Measurements from ENCODE around the gene CATSPERD. TPM values are rescaled to one million over a fixed set of nuclear protein-coding genes. Genes with fewer than 3 reads are reported as not detected.
A peak's percentile ranks its signal among the peaks of the same experiment; 100 is the strongest.

The CATSPERD gene
- total RNA-seq, 3 donors from 2014 or later, result not detected

DNA sequence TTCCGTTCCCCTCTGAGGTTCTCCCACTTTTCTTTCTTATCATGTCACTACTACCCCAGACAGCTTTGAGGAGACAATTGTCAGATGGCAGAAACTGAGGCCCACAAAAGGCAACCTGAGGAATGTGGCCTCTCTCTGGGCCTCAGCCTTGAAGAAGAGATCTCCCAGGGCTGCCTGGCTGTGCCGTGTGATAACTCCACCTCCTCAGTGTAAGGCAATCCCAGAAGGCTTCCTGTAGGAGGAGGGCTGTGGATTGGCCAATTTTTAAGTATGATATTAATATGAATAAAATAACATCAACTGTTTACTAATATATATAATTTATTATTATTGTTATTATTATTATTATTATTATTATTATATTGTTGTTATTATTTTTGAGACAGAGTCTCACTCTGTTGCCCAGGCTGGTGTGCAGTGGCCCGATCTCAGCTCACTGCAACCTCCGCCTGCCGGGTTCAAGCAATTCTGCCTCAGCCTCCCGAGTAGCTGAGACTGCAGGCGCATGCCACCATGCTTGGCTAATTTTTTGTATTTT lies 75.0 kb downstream of the CATSPERD start:
- DNase-seq (no peak), ATAC-seq (no peak)
- intact Hi-C loops (cut with DNase I, micrococcal nuclease), result no loop called here
- Histone ChIP-seq H3K9me3 (no peaks in the 10 kb centered on the region), H3K36me3 (ENCODE audit: low read depth) (no peaks in the 10 kb centered on the region), H3K4me3 (no peak overlapping the region), H3K4me1 (ENCODE audit: low read depth) (peaks cover under 1% of the 10 kb centered on the region)
- TF ChIP-seq, protein P1, sequence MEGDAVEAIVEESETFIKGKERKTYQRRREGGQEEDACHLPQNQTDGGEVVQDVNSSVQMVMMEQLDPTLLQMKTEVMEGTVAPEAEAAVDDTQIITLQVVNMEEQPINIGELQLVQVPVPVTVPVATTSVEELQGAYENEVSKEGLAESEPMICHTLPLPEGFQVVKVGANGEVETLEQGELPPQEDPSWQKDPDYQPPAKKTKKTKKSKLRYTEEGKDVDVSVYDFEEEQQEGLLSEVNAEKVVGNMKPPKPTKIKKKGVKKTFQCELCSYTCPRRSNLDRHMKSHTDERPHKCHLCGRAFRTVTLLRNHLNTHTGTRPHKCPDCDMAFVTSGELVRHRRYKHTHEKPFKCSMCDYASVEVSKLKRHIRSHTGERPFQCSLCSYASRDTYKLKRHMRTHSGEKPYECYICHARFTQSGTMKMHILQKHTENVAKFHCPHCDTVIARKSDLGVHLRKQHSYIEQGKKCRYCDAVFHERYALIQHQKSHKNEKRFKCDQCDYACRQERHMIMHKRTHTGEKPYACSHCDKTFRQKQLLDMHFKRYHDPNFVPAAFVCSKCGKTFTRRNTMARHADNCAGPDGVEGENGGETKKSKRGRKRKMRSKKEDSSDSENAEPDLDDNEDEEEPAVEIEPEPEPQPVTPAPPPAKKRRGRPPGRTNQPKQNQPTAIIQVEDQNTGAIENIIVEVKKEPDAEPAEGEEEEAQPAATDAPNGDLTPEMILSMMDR (IDR thresholded peaks at IDR 0.05), result no peak

DNA sequence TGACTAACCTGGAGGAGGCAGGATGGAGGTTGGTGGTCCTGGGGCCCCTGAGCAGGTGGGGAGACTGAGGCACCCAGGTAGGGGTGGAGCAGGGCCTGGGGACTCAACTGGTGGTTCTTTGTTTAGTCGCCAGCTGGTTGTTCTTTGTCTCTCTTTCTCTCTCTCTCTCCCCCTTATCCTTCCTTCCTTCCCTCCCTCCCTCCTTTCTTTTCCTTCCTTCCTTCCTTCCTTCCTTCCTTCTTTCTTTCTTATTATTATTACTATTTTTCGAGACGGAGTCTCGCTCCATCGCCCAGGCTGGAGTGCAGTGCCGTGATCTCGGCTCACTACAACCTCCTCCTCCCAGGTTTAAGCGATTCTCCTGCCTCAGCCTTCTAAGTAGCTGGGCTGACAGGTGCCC lies 77.8 kb downstream of the CATSPERD start:
- peaks cover under 1% of the 10 kb centered on the region for H3K4me1 ChIP-seq (ENCODE audit: low read depth)
- ATAC-seq, result no peak
- TF ChIP-seq, protein P1 (IDR thresholded peaks at IDR 0.05), result no peak
- no peaks in the 10 kb centered on the region for H3K36me3 ChIP-seq (ENCODE audit: low read depth)
- no peak for DNase-seq
- no peaks in the 10 kb centered on the region for H3K9me3 ChIP-seq
- H3K4me3 ChIP-seq, result no peak overlapping the region
- intact Hi-C loops (cut with DNase I, micrococcal nuclease), result no loop called here

DNA sequence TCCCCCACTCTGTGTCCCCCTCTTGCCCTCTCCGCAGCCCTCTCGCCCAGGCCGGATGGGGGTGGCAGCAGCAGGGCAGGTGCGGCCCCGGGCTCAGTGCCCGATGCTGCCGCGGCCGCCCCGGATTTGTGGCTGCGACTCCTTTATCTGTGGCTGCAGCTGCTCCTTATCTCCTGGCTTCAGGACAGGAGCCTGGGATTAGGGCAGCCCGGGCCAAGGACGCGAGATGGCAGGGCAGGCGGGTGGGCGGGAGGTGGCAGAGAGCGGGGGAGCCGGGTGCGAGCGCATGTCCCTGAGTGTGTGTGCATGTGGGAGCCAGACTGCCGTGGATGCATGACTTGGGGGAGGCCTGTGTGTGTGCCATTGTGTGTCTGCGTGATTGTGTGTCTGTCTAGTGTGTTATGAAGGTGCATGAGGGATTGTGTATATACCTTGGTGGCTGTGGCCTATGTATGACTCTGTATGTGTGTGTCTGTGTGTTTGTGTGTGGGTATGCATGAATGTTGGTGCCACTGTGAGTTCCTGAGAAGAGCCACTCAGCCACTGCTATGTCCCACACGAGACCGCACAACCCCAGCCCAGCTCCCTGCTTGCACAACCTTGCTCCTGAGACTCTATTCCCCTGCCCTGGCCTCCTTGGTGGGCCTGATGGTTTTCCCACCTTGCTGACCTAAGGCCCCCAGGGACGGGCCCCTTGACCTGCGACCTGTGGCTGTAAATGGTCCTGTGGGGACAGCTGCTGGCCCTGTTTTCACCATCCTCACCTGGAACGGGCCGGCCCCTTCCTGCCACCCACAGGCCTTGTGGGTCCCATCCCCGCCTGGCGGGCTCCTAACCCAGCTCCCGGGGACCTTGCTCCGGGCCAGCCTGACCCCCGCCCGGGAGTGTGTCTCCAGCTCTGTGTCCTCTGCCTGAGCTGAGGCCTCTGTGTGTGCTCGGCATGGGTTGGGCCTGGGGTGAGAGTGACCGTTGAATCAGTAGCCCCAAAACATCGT lies 79.1 kb downstream of the CATSPERD start:
- peaks cover 13% of the 10 kb centered on the region for H3K4me1 ChIP-seq (ENCODE audit: low read depth)
- intact Hi-C loops (cut with DNase I, micrococcal nuclease), result loop anchor here in 1 of 2 donors (5.0 kb wide), 1 partner anchor 93 kb away; no protein-coding TSS in a partner anchor
- no peak overlapping the region for H3K4me3 ChIP-seq
- H3K36me3 ChIP-seq (ENCODE audit: low read depth), result no peaks in the 10 kb centered on the region
- no peaks in the 10 kb centered on the region for H3K9me3 ChIP-seq
- TF ChIP-seq, protein P1 (IDR thresholded peaks at IDR 0.05), result no peak
- ATAC-seq, result peak; percentile 29
- DNase-seq, result no peak

DNA sequence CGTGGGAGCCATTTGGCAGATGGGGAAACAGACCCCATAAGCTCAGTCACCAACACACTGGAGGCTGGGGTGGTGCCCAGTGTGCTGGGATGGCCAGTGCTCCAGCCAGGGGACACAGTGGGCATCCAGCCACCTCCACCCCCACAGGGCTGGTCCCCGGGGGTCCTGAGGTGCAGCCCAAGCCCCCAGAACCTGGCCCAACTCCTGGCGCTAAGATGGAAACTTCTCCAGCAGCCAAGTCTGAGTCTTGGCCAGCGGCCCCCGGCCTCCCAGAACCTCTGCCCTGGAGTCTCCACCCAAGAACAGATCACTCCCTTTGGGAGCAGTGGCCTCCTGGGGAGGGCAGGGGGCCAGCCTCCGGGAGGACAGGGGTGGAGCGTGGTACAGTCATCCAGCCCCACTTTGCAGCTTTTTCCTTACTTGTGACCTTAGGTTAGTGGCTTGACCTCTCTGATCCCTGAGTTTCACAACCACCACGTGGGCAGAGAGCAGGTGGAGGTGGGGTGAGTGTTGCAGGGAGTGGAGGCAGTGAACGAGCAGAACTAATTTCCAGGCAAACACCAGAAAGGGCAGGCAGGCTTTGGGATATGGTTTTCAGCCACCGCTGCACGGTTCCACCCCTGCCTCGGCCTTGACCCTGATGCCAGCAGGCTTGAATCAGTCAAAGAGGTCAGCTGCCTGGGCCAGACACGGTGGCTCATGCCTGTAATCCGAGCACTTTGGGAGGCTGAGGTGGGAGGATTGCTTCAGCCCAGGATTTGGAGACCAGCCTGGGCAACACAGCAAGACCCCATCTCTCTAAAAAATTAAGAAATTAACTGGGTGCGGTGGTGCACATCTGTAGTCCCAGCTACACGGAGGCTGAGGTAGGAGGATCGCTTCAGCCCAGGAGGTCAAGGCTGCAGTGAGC lies 80.2 kb downstream of the CATSPERD start:
- no peak for DNase-seq
- Histone ChIP-seq H3K36me3 (ENCODE audit: low read depth) (no peaks in the 10 kb centered on the region), H3K9me3 (no peaks in the 10 kb centered on the region), H3K4me1 (ENCODE audit: low read depth) (peaks cover 16% of the 10 kb centered on the region), H3K4me3 (no peak overlapping the region)
- TF ChIP-seq, protein P1 (IDR thresholded peaks at IDR 0.05), result no peak
- no peak for ATAC-seq
- intact Hi-C loops (cut with DNase I, micrococcal nuclease), result loop anchor here in 1 of 2 donors (5.0 kb wide), 1 partner anchor 92 kb away; no protein-coding TSS in a partner anchor
